Measurements from ENCODE around the gene SRRM5. TPM values are rescaled to one million over a fixed set of nuclear protein-coding genes. Genes with fewer than 3 reads are reported as not detected.

Gene SRRM5
- total RNA-seq, 1 experiment from 2014 or later = 0.70 TPM

DNA sequence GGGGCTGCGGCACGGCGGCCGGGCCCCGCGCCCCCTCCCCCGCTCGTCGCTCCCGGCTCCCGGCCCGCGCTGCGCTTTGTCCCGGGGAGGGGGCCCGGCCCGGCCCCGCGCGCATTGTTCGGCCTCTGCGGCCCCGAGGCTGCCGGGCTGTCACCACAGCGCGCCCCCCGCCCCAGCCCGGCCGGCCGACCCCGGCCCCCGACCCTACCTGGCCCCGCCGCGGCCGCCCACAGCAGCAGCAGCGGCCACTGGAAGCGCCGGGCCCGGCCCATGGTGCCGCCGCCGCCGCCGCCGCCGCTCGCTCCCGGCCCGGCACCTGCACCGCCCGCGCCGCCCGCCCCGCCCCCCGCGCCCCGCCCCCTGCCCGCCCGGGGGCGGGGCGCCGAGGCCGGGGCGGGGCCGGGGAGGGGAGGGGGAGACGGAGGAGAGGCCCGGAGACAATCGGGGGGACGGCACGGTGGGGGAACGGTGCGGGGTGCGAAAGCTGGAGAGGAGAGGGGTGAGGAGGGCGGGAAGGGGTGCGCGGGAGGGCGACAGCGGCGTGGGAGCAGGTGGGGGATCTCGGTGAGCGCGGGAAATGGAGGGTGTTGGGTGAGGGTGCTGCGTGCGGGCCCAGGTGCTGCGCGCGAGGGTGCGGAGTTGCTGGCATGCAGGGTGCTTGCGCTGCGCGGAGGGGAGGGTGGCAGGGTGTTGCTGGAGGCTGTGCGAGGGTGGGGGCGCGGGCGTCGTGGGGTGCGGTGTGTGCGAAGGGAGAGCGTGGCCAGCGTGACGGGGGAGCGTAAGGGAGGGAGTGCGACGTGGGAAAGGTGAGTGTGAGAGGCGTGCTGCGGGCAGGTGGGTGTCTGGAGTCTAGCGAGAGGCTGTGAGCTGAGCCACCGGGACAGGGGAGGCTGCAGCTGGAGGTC lies 27.9 kb downstream of the SRRM5 start, which contains the start of gene CADM4:
Gene CADM4 (minus strand): TSS at position 332 of the 905 bp plus-strand sequence. CDS start 60 bp downstream, at position 272.
- no peaks in the 10 kb centered on the region for H3K79me1 ChIP-seq (ENCODE audit: insufficient read depth, low read depth, low read length, poor library complexity, severe bottlenecking)
- no peak within 1 kb of the TSS for H4K8ac ChIP-seq (replicated peaks; ENCODE audit: insufficient read length, low read depth, low read length)
- H3K23me2 ChIP-seq (ENCODE audit: insufficient read length, low read depth, low read length, poor library complexity, severe bottlenecking) = peaks cover 20% of the 10 kb centered on the region
- H2BK5ac ChIP-seq (ENCODE audit: insufficient read length, low read length) = no peak within 1 kb of the TSS
- peaks cover 21 to 40% of the 10 kb centered on the region in 2 experiments for H3K4me1 Mint-ChIP-seq
- H3K4me3 Mint-ChIP-seq = peak within 1 kb of the TSS; percentile 72 to 95
- H3K56ac ChIP-seq (ENCODE audit: insufficient read length, low read depth, low read length) = no peak within 1 kb of the TSS
- H3K27me3 ChIP-seq (ENCODE audit: insufficient read depth, low read length) = peaks cover 24% of the 10 kb centered on the region; the same call in 1 of the 2 replicates
- peaks cover 0 to 5% (median 0%) of the 10 kb centered on the region in 3 experiments; a peak in 2 of 7 replicates for H3K36me3 Mint-ChIP-seq (ENCODE audit: insufficient read depth in 1 of 3, low read depth in 3 of 3)
- no peak within 1 kb of the TSS for H2AK5ac ChIP-seq (ENCODE audit: insufficient read length, low read length)
- no peak within 1 kb of the TSS for H3T11ph ChIP-seq (ENCODE audit: low read length)
- TF ChIP-seq, protein P1, sequence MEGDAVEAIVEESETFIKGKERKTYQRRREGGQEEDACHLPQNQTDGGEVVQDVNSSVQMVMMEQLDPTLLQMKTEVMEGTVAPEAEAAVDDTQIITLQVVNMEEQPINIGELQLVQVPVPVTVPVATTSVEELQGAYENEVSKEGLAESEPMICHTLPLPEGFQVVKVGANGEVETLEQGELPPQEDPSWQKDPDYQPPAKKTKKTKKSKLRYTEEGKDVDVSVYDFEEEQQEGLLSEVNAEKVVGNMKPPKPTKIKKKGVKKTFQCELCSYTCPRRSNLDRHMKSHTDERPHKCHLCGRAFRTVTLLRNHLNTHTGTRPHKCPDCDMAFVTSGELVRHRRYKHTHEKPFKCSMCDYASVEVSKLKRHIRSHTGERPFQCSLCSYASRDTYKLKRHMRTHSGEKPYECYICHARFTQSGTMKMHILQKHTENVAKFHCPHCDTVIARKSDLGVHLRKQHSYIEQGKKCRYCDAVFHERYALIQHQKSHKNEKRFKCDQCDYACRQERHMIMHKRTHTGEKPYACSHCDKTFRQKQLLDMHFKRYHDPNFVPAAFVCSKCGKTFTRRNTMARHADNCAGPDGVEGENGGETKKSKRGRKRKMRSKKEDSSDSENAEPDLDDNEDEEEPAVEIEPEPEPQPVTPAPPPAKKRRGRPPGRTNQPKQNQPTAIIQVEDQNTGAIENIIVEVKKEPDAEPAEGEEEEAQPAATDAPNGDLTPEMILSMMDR (conservative IDR thresholded peaks at IDR 0.05) = no peak
- no peak within 1 kb of the TSS; a peak in 1 of 7 replicates for H3K27ac Mint-ChIP-seq
- H3K4me2 ChIP-seq (ENCODE audit: insufficient read depth, insufficient read length, low read length) = peak within 1 kb of the TSS; percentile 96
- H3K9me3 Mint-ChIP-seq = peaks cover under 1 to 2% of the 10 kb centered on the region in 2 experiments; a peak in 2 of 5 replicates
- no peaks in the 10 kb centered on the region for H4K20me1 ChIP-seq (ENCODE audit: control insufficient read depth, insufficient read depth, insufficient read length)
- no peak within 1 kb of the TSS; the same call in 1 of the 2 replicates for H2BK15ac ChIP-seq (ENCODE audit: low read depth, low read length)
- peaks cover 2% of the 10 kb centered on the region; the same call in 1 of the 2 replicates for H3K4me1 ChIP-seq (ENCODE audit: insufficient read depth, low read length)
- H3K18ac ChIP-seq (ENCODE audit: insufficient read length, low read depth, low read length) = peak within 1 kb of the TSS; percentile 60
- DNase-seq = peak; percentile 46
- H3K14ac ChIP-seq (ENCODE audit: insufficient read depth, low read length) = peak within 1 kb of the TSS; percentile 60
- H4K5ac ChIP-seq (ENCODE audit: insufficient read length, low read depth, low read length) = no peak within 1 kb of the TSS
- H3K27ac ChIP-seq (ENCODE audit: insufficient read length, low read depth, low read length) = no peak within 1 kb of the TSS
- no peak within 1 kb of the TSS for H4K91ac ChIP-seq (ENCODE audit: insufficient read length, low read depth, low read length)
- H3K9ac ChIP-seq (ENCODE audit: extremely low read depth, insufficient read length, low read length) = peak within 1 kb of the TSS; percentile 52
- no CpG with 5 or more reads among the region's 110 CpGs for WGBS (ENCODE audit: extremely low coverage, insufficient read length, low lambda C conversion rate)
- no peak within 1 kb of the TSS for H3K23ac ChIP-seq (ENCODE audit: insufficient read length, low read depth, low read length)
- peaks cover 74% of the 10 kb centered on the region for H3K27me3 Mint-ChIP-seq (ENCODE audit: low read depth)
- no peak within 1 kb of the TSS for H2BK20ac ChIP-seq (ENCODE audit: low read depth, low read length, poor library complexity, severe bottlenecking)
- no peaks in the 10 kb centered on the region for H3K9me3 ChIP-seq (ENCODE audit: control insufficient read depth, low read depth, low read length)
- no peak within 1 kb of the TSS for H2AFZ ChIP-seq (ENCODE audit: low read length)
- H2BK120ac ChIP-seq (ENCODE audit: low read depth, low read length, poor library complexity, severe bottlenecking) = no peak within 1 kb of the TSS
- no peak within 1 kb of the TSS for H3K4ac ChIP-seq (ENCODE audit: low read depth, low read length)
- H2BK12ac ChIP-seq (ENCODE audit: insufficient read length, low read depth, low read length) = no peak within 1 kb of the TSS
- no peaks in the 10 kb centered on the region for H3K79me2 ChIP-seq (ENCODE audit: insufficient read depth, low read length)
